Posterior vena cava (tissue), 2 donors: ENCODE measurements around the gene SMIM7. TPM values are rescaled to one million over a fixed set of nuclear protein-coding genes. Genes with fewer than 3 reads are reported as not detected.
"Not testable (repeated sequence)": the region's sequence is repeated elsewhere in the genome, so short reads cannot be mapped to it uniquely, and the experiment has no call there.

Experiments
- DNase-seq: peaks from one replicate; pipeline ENCODE4 v3.0.0-alpha.2; 2020; ENCODE audit warnings: low spot score
- intact Hi-C, 2 donors: fragments of 100-400 bp; cut with DNase I; formaldehyde crosslinking; loops; one replicate each; pipeline versions ENCODE4 v1.14.1 to v1.14.2; 2022 to 2023
- long read RNA-seq, 2 donors: library from polyadenylated mRNA; unstranded; transcript quantifications; one replicate each; pipeline ENCODE4 v2.0.0, GENCODE V29; 2020 to 2021
- total RNA-seq, 2 donors: library from RNA; stranded (reverse); fragmentation: NEBNext Ultra II Directional; extraction: Animal tissue kit (Norgen Biotek cat#: 25700); gene quantifications; one replicate each; pipeline ENCODE4 v1.2.1, GENCODE V29; 2021
- donor health status: DM: yes; HTN: yes; CAD: no.
- donor health status: DM: yes; HTN: yes; CAD: no.

Gene SMIM7
- total RNA-seq: 10 to 100 TPM; 42.4 to 61.8 TPM
- long read RNA-seq, donor 1, transcript SMIM7-208 (5 exons, 2,776 nt): major isoform, 10 of 24 reads
- long read RNA-seq, donor 1, partial matches to known transcripts: 5 of 24 reads
- long read RNA-seq, donor 1, other reads (novel, unspliced or antisense): 7 of 24 reads
- long read RNA-seq, donor 2, transcript SMIM7-208 (5 exons, 2,776 nt): major isoform, 58 of 87 reads
- long read RNA-seq, donor 2, transcript SMIM7-215 (6 exons, 975 nt): minor isoform, 5 of 87 reads
- long read RNA-seq, donor 2, partial matches to known transcripts: 4 of 87 reads
- long read RNA-seq, donor 2, other reads (novel, unspliced or antisense): 7 of 87 reads

- DNase-seq: peak; percentile 99
- intact Hi-C loops: no loop called here
These were observed at the start of gene SMIM7 for GRCh38 chr19:16659832-16660708. Gene SMIM7, minus strand, starts transcription at chr19:16660144. Its CDS starts 34 bp downstream, at chr19:16660110.

- no peak for DNase-seq
- intact Hi-C loops: no loop called here
These were observed 43.7 kb upstream of the SMIM7 start for GRCh38 chr19:16703677-16704076.

GRCh38 chr19:16702123-16702522 is 42.2 kb upstream of the SMIM7 start:
- intact Hi-C loops: no loop called here
- DNase-seq: no peak

GRCh38 chr19:16698914-16699313 is 39.0 kb upstream of the SMIM7 start:
- intact Hi-C loops: no loop called here
- no peak for DNase-seq

GRCh38 chr19:16688084-16688483 is 28.1 kb upstream of the SMIM7 start:
- DNase-seq: no peak
- intact Hi-C loops: no loop called here

- intact Hi-C loops: no loop called here
- no peak for DNase-seq
These were observed 24.3 kb upstream of the SMIM7 start for GRCh38 chr19:16684216-16684615.

- intact Hi-C loops: no loop called here
- no peak for DNase-seq
These were observed 22.6 kb upstream of the SMIM7 start for GRCh38 chr19:16682539-16682938.

GRCh38 chr19:16679811-16680210 is 19.9 kb upstream of the SMIM7 start:
- no peak for DNase-seq

GRCh38 chr19:16678498-16678897 is 18.6 kb upstream of the SMIM7 start:
- no peak for DNase-seq
- intact Hi-C loops: no loop called here

More at GRCh38 chr19:16679811-16680210, 19.9 kb upstream of the SMIM7 start:
- intact Hi-C loops: no loop called here

- DNase-seq: no peak
- intact Hi-C loops: no loop called here
These were observed 17.1 kb upstream of the SMIM7 start for GRCh38 chr19:16677055-16677454.

GRCh38 chr19:16676101-16676798 is 16.3 kb upstream of the SMIM7 start:
- intact Hi-C loops: no loop called here
- no peak for DNase-seq

GRCh38 chr19:16673839-16674238 is 13.9 kb upstream of the SMIM7 start:
- intact Hi-C loops, DNase-seq: not testable (repeated sequence)

GRCh38 chr19:16673231-16673630 is 13.3 kb upstream of the SMIM7 start:
- DNase-seq: no peak
- intact Hi-C loops: no loop called here

GRCh38 chr19:16671652-16672274 is 11.8 kb upstream of the SMIM7 start:
- DNase-seq: no peak
- intact Hi-C loops: no loop called here

GRCh38 chr19:16670291-16670690 is 10.3 kb upstream of the SMIM7 start:
- intact Hi-C loops: no loop called here
- DNase-seq: no peak

- not testable (repeated sequence) for DNase-seq
- intact Hi-C loops: loop anchor here in 1 of 2 donors (5.0 kb wide), 1 partner anchor 311 kb away; no protein-coding TSS in a partner anchor
These were observed 8.8 kb upstream of the SMIM7 start for GRCh38 chr19:16668702-16669101.

- intact Hi-C loops: loop anchor here in 1 of 2 donors (5.0 kb wide), 1 partner anchor 311 kb away; no protein-coding TSS in a partner anchor
- DNase-seq: no peak
These were observed 8.2 kb upstream of the SMIM7 start for GRCh38 chr19:16668176-16668575.

GRCh38 chr19:16661480-16662034 is 1.6 kb upstream of the SMIM7 start:
- DNase-seq: peak; percentile 80
- intact Hi-C loops: no loop called here
